Activated T-cell treated with anti-CD3 and anti-CD28 coated beads, Interleukin-2, amount 50 U/mL, for 24 hours (primary cell): ENCODE results near the gene ZNF385B.

Experiments
- DNase-seq: peaks from one replicate; pipeline ENCODE4 v3.0.0-alpha.2; 2020
- H3K27ac Mint-ChIP-seq: 2 replicates; pipeline ENCODE4 v1.8.0; 2020; ENCODE audit warnings: mild to moderate bottlenecking, mixed read lengths
- H3K27me3 Mint-ChIP-seq: 2 replicates; pipeline ENCODE4 v1.8.0; 2020; ENCODE audit warnings: mixed read lengths
- H3K36me3 Mint-ChIP-seq: 2 replicates; pipeline ENCODE4 v1.8.0; 2020; ENCODE audit warnings: low read depth, mixed read lengths
- H3K4me1 Mint-ChIP-seq: 2 replicates; pipeline ENCODE4 v1.8.0; 2020; ENCODE audit warnings: low read depth, mixed read lengths
- H3K4me3 Mint-ChIP-seq: 2 replicates; pipeline ENCODE4 v1.8.0; 2020; ENCODE audit warnings: mild to moderate bottlenecking, moderate library complexity, mixed read lengths
- H3K9me3 Mint-ChIP-seq: 2 replicates; pipeline ENCODE4 v1.8.0; 2020; ENCODE audit warnings: mixed read lengths

The ZNF385B gene

GRCh38 chr2:179712825-179713224 is 148.6 kb downstream of the ZNF385B start:
- Mint-ChIP-seq H3K4me3 (no peak overlapping the region), H3K9me3 (no peaks in the 10 kb centered on the region), H3K4me1 (no peaks in the 10 kb centered on the region), H3K36me3 (no peaks in the 10 kb centered on the region), H3K27ac (no peak overlapping the region), H3K27me3 (peaks cover 5% of the 10 kb centered on the region)
- no peak for DNase-seq

GRCh38 chr2:179711375-179711774 is 150.0 kb downstream of the ZNF385B start:
- no peak for DNase-seq
- Mint-ChIP-seq H3K27me3 (peaks cover 8% of the 10 kb centered on the region), H3K4me3 (no peak overlapping the region), H3K9me3 (no peaks in the 10 kb centered on the region), H3K27ac (no peak overlapping the region), H3K4me1 (no peaks in the 10 kb centered on the region), H3K36me3 (no peaks in the 10 kb centered on the region)

- H3K36me3 Mint-ChIP-seq, result no peaks in the 10 kb centered on the region
- H3K27ac Mint-ChIP-seq, result no peak overlapping the region
- no peak for DNase-seq
- H3K27me3 Mint-ChIP-seq, result peaks cover 3% of the 10 kb centered on the region
- H3K4me1 Mint-ChIP-seq, result no peaks in the 10 kb centered on the region
- no peak overlapping the region for H3K4me3 Mint-ChIP-seq
- H3K9me3 Mint-ChIP-seq, result no peaks in the 10 kb centered on the region
Observed at GRCh38 chr2:179703702-179704101, 157.7 kb downstream of the ZNF385B start.

DNA sequence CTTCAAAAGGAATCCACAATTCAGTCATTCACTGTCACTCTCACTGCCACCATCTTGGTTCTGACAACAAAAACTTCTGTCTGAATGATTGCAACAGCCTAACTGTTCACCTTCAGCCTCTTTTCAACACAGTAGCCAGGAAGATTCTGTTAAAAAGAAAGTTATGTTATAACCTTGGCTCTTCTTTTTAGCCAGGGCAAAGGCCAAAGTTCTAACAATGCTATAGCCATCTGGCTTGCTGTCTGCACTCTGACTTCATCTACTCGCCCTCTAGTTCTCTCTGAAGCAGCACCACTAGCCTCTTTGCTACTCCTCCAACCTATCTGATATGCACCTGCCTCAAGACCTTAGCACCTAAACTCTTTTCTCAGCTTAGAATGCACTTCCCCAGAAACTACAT is 158.5 kb downstream of the ZNF385B start:
- H3K36me3 Mint-ChIP-seq, result no peaks in the 10 kb centered on the region
- H3K27me3 Mint-ChIP-seq, result peaks cover 3% of the 10 kb centered on the region
- H3K27ac Mint-ChIP-seq, result no peak overlapping the region
- H3K4me3 Mint-ChIP-seq, result no peak overlapping the region
- no peak for DNase-seq
- H3K9me3 Mint-ChIP-seq, result no peaks in the 10 kb centered on the region
- H3K4me1 Mint-ChIP-seq, result no peaks in the 10 kb centered on the region

DNA sequence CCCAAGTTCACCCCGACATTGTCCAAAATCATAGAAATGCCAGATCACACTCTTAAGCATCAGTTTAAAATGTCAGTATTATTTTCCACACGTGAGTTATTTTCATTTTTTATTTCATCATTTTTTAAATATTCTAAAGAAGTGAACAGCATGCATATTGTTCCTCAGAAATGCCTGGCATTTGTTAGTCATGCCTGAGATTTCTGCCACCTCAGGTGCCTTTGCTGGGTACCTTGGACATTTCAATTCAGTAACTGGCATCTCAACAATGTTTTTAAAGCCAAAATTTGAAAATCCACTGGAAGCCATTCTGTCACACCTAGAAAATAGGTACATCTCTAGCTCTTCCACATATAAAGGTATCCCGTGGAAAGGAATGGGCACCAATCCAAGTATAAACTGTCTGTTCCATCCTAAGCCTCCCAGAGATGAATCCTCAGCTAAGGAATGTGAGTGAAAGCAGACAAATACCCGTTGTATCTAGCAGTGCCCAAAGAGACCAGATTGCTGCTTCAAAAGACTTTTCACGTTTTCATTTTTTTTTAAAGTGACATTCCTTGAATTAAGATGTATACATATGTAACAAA is 159.8 kb downstream of the ZNF385B start:
- no peak for DNase-seq
- H3K9me3 Mint-ChIP-seq, result no peaks in the 10 kb centered on the region
- no peak overlapping the region for H3K4me3 Mint-ChIP-seq
- H3K36me3 Mint-ChIP-seq, result no peaks in the 10 kb centered on the region
- peaks cover 3% of the 10 kb centered on the region for H3K27me3 Mint-ChIP-seq
- H3K4me1 Mint-ChIP-seq, result no peaks in the 10 kb centered on the region
- H3K27ac Mint-ChIP-seq, result no peak overlapping the region

DNA sequence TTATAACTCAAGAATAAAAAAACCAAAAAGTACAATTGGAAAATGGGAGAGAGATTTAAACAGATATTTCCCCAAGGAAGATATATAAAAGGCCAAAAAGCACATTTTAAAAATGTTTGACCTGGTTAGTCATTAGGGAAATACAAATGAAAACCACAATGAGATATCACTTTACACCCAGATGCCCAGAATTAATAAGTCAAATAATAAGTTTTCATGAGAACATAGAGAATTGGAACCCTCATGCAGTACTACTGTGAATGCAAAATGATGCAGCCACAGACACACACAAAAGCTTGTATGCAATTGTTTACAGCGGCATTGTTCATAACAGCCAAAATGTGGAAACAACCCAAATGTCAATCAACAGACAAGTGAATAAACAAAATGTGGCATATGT is 165.9 kb downstream of the ZNF385B start:
- Mint-ChIP-seq H3K27ac (no peak overlapping the region), H3K4me3 (no peak overlapping the region), H3K36me3 (no peaks in the 10 kb centered on the region)

DNA sequence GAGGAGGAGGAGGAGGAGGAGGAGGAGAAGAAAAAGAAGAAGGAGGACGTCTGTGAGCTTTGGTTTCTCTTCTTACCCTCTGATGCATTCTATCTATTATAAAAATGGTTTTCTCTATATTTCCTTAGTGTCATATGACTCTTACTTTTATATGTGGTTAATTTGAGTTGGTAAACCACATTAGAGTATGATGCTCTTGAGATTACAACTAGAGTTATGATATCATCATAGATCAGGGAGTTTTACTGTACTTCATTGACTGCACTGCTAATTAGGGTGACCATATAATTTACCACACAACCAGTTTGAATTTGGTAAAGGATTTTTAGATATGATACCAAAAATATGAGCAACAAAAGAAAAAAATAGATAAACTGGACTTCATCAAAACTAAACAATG is 166.4 kb downstream of the ZNF385B start:
- Mint-ChIP-seq H3K27me3 (peaks cover 6% of the 10 kb centered on the region), H3K4me1 (no peaks in the 10 kb centered on the region), H3K9me3 (no peaks in the 10 kb centered on the region), H3K4me3 (no peak overlapping the region), H3K36me3 (no peaks in the 10 kb centered on the region), H3K27ac (no peak overlapping the region)
- no peak for DNase-seq

More for the DNA sequence above, 165.9 kb downstream of the ZNF385B start:
- Mint-ChIP-seq H3K4me1 (no peaks in the 10 kb centered on the region), H3K27me3 (peaks cover 6% of the 10 kb centered on the region), H3K9me3 (no peaks in the 10 kb centered on the region)
- DNase-seq, result no peak

- H3K36me3 Mint-ChIP-seq, result no peaks in the 10 kb centered on the region
- peaks cover 6% of the 10 kb centered on the region for H3K27me3 Mint-ChIP-seq
- H3K9me3 Mint-ChIP-seq, result no peaks in the 10 kb centered on the region
- H3K4me3 Mint-ChIP-seq, result no peak overlapping the region
- H3K27ac Mint-ChIP-seq, result no peak overlapping the region
- no peaks in the 10 kb centered on the region for H3K4me1 Mint-ChIP-seq
- DNase-seq, result no peak
Observed at GRCh38 chr2:179692610-179693009, 168.8 kb downstream of the ZNF385B start.

DNA sequence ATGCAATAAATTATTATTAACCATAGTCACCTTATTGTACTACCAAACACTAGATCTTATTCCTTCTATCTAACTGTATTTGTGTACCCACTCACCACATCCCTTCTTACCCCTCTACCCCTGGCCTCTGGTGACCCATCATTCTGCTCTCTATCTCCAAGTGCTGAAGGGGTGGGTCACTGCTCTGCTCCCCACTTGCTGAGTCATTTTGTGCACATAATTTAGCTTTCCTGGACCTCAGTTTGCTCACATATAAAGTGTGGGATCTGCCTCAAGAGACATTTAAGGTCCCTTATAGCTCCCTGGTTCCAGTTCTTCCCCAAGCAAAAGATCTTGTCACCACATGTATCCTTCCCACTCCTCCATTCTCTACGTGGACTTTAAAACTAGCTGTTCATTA is 169.4 kb downstream of the ZNF385B start:
- Mint-ChIP-seq H3K27me3 (peaks cover 6% of the 10 kb centered on the region), H3K36me3 (no peaks in the 10 kb centered on the region), H3K9me3 (no peaks in the 10 kb centered on the region), H3K4me3 (no peak overlapping the region), H3K27ac (no peak overlapping the region), H3K4me1 (no peaks in the 10 kb centered on the region)
- DNase-seq, result no peak

DNA sequence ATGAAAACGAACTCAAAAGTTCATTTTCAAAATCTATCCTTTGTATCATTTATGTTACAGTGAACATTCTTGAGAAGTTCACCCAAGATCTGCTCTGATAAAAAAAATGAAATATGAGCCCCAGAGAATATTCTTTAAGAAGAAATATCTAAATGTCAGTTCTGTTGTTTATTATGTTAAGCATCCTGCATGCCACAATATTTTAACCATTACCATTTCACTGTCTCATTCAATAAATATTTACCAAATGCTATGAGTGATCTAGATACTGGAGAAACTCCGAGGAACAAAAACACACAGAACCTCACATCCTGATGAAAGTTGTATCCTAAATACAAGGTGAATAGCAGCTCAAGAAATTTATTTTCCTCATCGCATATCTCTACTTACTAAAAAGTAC is 170.2 kb downstream of the ZNF385B start:
- Mint-ChIP-seq H3K9me3 (no peaks in the 10 kb centered on the region), H3K4me3 (no peak overlapping the region), H3K36me3 (no peaks in the 10 kb centered on the region), H3K27me3 (peaks cover 6% of the 10 kb centered on the region), H3K4me1 (no peaks in the 10 kb centered on the region), H3K27ac (no peak overlapping the region)
- DNase-seq, result no peak

DNA sequence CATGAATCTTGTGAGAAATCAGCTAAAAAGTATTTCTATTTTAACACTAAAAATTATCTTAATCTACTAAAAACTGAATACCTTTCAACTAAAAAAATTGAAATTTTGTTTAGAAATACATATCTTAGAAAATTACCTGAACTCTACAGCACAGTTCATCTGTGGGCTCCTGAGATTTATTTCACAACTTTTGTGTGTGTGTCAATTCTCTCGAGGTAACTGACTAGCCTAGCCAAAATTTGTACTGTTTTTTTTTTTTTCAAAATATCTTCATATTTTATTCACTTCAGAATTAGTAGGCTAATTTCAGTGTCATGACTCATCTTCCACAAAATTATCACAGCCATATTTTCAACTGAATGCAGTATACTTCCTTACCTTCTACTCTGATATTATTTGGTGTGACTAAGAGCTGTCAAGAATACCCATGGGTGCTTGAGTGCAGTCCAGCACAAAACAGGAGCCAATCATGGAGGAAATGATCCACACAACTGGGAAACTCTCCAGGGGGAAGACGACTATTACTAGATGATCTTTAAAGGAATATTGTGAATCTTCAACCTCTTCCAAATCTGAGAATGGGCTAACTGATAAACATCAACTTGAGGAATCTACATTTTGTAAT is 174.6 kb downstream of the ZNF385B start:
- Mint-ChIP-seq H3K27ac (no peak overlapping the region), H3K4me3 (no peak overlapping the region), H3K9me3 (no peaks in the 10 kb centered on the region), H3K36me3 (no peaks in the 10 kb centered on the region), H3K27me3 (no peaks in the 10 kb centered on the region), H3K4me1 (no peaks in the 10 kb centered on the region)
- DNase-seq, result no peak

DNA sequence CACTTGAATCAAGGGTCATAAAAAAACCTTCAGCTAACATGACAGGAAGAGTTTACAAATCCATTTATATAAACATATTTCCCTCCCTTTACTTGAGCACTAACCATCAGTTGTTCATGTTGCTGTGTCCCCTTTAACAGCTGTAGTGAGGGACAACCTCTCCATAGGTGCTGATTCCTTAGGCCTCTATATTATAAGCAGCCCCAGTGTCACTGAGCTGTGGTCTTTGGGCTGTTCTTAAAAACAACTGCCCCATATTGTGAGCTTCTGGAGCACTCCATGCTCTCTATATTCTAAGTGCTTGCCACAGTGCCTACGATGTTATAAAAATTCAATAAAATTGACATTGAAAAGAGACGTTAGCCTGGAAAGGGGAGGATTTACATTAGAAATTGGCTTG is 175.3 kb downstream of the ZNF385B start:
- no peak for DNase-seq
- Mint-ChIP-seq H3K27ac (no peak overlapping the region), H3K27me3 (no peaks in the 10 kb centered on the region), H3K36me3 (no peaks in the 10 kb centered on the region), H3K4me3 (no peak overlapping the region), H3K9me3 (no peaks in the 10 kb centered on the region), H3K4me1 (no peaks in the 10 kb centered on the region)

DNA sequence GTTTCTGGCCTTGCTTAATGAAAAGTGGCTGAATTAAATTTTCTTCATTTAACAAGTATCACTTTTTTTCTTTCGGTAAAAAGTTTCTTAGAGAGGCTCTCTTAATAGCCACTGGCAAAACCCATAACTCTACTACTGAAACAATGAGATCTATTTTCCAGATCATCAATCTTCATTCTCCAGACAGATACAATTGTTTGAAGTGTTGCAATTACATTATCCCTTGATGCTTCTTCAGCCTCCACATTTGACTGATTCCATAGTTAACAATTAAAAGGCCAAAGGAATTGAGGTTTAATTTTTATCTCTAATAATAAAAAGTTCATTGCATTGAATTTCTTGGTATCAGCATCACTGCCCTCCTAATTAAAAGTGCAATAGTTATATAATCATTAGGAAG is 176.3 kb downstream of the ZNF385B start:
- no peaks in the 10 kb centered on the region for H3K9me3 Mint-ChIP-seq
- no peak for DNase-seq
- H3K4me1 Mint-ChIP-seq, result no peaks in the 10 kb centered on the region
- no peak overlapping the region for H3K27ac Mint-ChIP-seq
- H3K4me3 Mint-ChIP-seq, result no peak overlapping the region
- H3K36me3 Mint-ChIP-seq, result no peaks in the 10 kb centered on the region
- no peaks in the 10 kb centered on the region for H3K27me3 Mint-ChIP-seq

GRCh38 chr2:179682756-179683155 is 178.7 kb downstream of the ZNF385B start:
- Mint-ChIP-seq H3K4me3 (no peak overlapping the region), H3K27ac (no peak overlapping the region), H3K9me3 (no peaks in the 10 kb centered on the region), H3K36me3 (no peaks in the 10 kb centered on the region), H3K4me1 (no peaks in the 10 kb centered on the region), H3K27me3 (no peaks in the 10 kb centered on the region)
- DNase-seq, result no peak

DNA sequence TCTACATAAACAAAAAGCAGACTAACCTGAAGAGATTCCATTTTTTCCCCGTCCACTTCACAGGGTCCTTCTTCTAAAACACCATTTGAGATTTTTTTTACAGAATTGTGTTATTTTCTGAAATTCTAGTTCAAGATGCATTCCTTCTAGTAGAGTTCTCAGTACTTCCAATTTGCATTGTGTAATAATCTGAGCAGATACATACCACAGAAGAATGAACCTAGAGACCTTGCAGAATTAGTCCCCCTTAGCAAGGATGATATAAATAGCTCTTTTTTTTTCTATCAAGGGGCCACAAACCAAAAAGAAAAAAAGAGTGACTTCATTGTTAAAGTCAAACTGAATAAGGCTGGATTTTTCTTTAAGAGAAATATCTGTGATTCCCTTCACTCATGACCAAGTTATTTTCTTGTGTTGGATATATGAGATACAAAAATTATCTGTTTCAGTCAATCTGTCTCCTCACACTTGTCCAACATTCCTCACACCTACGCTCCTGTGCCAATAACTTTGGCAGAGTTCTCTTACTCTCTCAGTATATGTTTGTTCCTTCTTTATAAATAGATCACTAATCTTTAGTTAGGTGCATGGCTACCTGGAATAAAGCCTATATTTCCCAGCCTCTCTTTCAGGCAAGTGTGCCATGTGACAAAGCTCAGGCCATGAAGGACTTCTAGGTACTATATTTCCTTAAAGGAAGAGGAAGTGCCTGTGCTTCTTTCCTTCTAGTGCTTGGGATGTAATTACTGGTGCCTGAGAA is 183.5 kb downstream of the ZNF385B start:
- DNase-seq, result no peak
- Mint-ChIP-seq H3K27ac (no peak overlapping the region), H3K36me3 (no peaks in the 10 kb centered on the region), H3K4me3 (no peak overlapping the region), H3K27me3 (peaks cover 4% of the 10 kb centered on the region), H3K9me3 (peaks cover 2% of the 10 kb centered on the region), H3K4me1 (no peaks in the 10 kb centered on the region)
